ENCODE results near the gene ICOSLG. TPM values are rescaled to one million over a fixed set of nuclear protein-coding genes. Genes with fewer than 3 reads are reported as not detected.

The ICOSLG gene
- total RNA-seq, 1 donor from 2014 or later = 2.6 TPM

GRCh38 chr21:44282370-44282769 lies 41.6 kb upstream of the ICOSLG start:
- Histone ChIP-seq H3K27me3 (ENCODE audit: control insufficient read depth in 3 of 3, insufficient read depth in 3 of 3, low read length in 3 of 3) (peaks cover 9 to 24% (median 15%) of the 10 kb centered on the region in 3 donors), H3K9ac (ENCODE audit: low read depth in 1 of 3, low read length in 3 of 3) (no peak overlapping the region), H3K4me3 (ENCODE audit: low read length in 3 of 3) (no peak overlapping the region), H3K9me3 (ENCODE audit: control insufficient read depth in 3 of 3, low read length in 3 of 3) (no peaks in the 10 kb centered on the region), H3K4me1 (ENCODE audit: control insufficient read depth in 3 of 3, insufficient read depth in 3 of 3, low read length in 3 of 3) (peaks cover 0 to 3% (median 2%) of the 10 kb centered on the region in 3 donors), H3K36me3 (ENCODE audit: control insufficient read depth in 3 of 3, insufficient read depth in 3 of 3, low read length in 3 of 3) (no peaks in the 10 kb centered on the region), H3K27ac (ENCODE audit: low read depth, low read length) (no peak overlapping the region)

- Histone ChIP-seq H3K9me3 (ENCODE audit: control insufficient read depth in 3 of 3, low read length in 3 of 3) (no peaks in the 10 kb centered on the region), H3K4me3 (ENCODE audit: low read length in 3 of 3) (no peak overlapping the region), H3K4me1 (ENCODE audit: control insufficient read depth in 3 of 3, insufficient read depth in 3 of 3, low read length in 3 of 3) (peaks cover 0 to 3% (median 2%) of the 10 kb centered on the region in 3 donors), H3K9ac (ENCODE audit: low read depth in 1 of 3, low read length in 3 of 3) (no peak overlapping the region), H3K27ac (ENCODE audit: low read depth, low read length) (no peak overlapping the region), H3K27me3 (ENCODE audit: control insufficient read depth in 3 of 3, insufficient read depth in 3 of 3, low read length in 3 of 3) (peaks cover 6 to 20% (median 12%) of the 10 kb centered on the region in 3 donors), H3K36me3 (ENCODE audit: control insufficient read depth in 3 of 3, insufficient read depth in 3 of 3, low read length in 3 of 3) (no peaks in the 10 kb centered on the region)
Measured at GRCh38 chr21:44281801-44282200, 41.1 kb upstream of the ICOSLG start.

GRCh38 chr21:44279354-44280260 lies 38.9 kb upstream of the ICOSLG start:
- Histone ChIP-seq H3K4me1 (ENCODE audit: control insufficient read depth in 3 of 3, insufficient read depth in 3 of 3, low read length in 3 of 3) (no peaks in the 10 kb centered on the region), H3K36me3 (ENCODE audit: control insufficient read depth in 3 of 3, insufficient read depth in 3 of 3, low read length in 3 of 3) (no peaks in the 10 kb centered on the region), H3K27ac (ENCODE audit: low read depth, low read length) (no peak overlapping the region), H3K4me3 (ENCODE audit: low read length in 3 of 3) (no peak overlapping the region), H3K27me3 (ENCODE audit: control insufficient read depth in 3 of 3, insufficient read depth in 3 of 3, low read length in 3 of 3) (peaks cover 0 to 3% (median 0%) of the 10 kb centered on the region in 3 donors), H3K9me3 (ENCODE audit: control insufficient read depth in 3 of 3, low read length in 3 of 3) (no peaks in the 10 kb centered on the region), H3K9ac (ENCODE audit: low read depth in 1 of 3, low read length in 3 of 3) (no peak overlapping the region)

- no peaks in the 10 kb centered on the region for H3K36me3 ChIP-seq (ENCODE audit: control insufficient read depth in 3 of 3, insufficient read depth in 3 of 3, low read length in 3 of 3)
- H3K4me3 ChIP-seq (ENCODE audit: low read length in 3 of 3) = no peak overlapping the region
- H3K9me3 ChIP-seq (ENCODE audit: control insufficient read depth in 3 of 3, low read length in 3 of 3) = no peaks in the 10 kb centered on the region
- H3K9ac ChIP-seq (ENCODE audit: low read depth in 1 of 3, low read length in 3 of 3) = no peak overlapping the region
- no peak overlapping the region for H3K27ac ChIP-seq (ENCODE audit: low read depth, low read length)
- H3K27me3 ChIP-seq (ENCODE audit: control insufficient read depth in 3 of 3, insufficient read depth in 3 of 3, low read length in 3 of 3) = peaks cover 0 to 3% (median 0%) of the 10 kb centered on the region in 3 donors
- no peaks in the 10 kb centered on the region for H3K4me1 ChIP-seq (ENCODE audit: control insufficient read depth in 3 of 3, insufficient read depth in 3 of 3, low read length in 3 of 3)
Measured at GRCh38 chr21:44275041-44275440, 34.3 kb upstream of the ICOSLG start.

GRCh38 chr21:44273046-44273445 lies 32.3 kb upstream of the ICOSLG start:
- H3K27me3 ChIP-seq (ENCODE audit: control insufficient read depth in 3 of 3, insufficient read depth in 3 of 3, low read length in 3 of 3) = peaks cover 0 to 3% (median 0%) of the 10 kb centered on the region in 3 donors
- H3K9me3 ChIP-seq (ENCODE audit: control insufficient read depth in 3 of 3, low read length in 3 of 3) = no peaks in the 10 kb centered on the region
- no peak overlapping the region for H3K27ac ChIP-seq (ENCODE audit: low read depth, low read length)
- no peaks in the 10 kb centered on the region for H3K4me1 ChIP-seq (ENCODE audit: control insufficient read depth in 3 of 3, insufficient read depth in 3 of 3, low read length in 3 of 3)
- no peak overlapping the region for H3K4me3 ChIP-seq (ENCODE audit: low read length in 3 of 3)
- no peaks in the 10 kb centered on the region for H3K36me3 ChIP-seq (ENCODE audit: control insufficient read depth in 3 of 3, insufficient read depth in 3 of 3, low read length in 3 of 3)
- no peak overlapping the region for H3K9ac ChIP-seq (ENCODE audit: low read depth in 1 of 3, low read length in 3 of 3)

- Histone ChIP-seq H3K9ac (ENCODE audit: low read depth in 1 of 3, low read length in 3 of 3) (no peak overlapping the region), H3K36me3 (ENCODE audit: control insufficient read depth in 3 of 3, insufficient read depth in 3 of 3, low read length in 3 of 3) (no peaks in the 10 kb centered on the region), H3K4me1 (ENCODE audit: control insufficient read depth in 3 of 3, insufficient read depth in 3 of 3, low read length in 3 of 3) (no peaks in the 10 kb centered on the region), H3K27ac (ENCODE audit: low read depth, low read length) (no peak overlapping the region), H3K9me3 (ENCODE audit: control insufficient read depth in 3 of 3, low read length in 3 of 3) (no peaks in the 10 kb centered on the region), H3K27me3 (ENCODE audit: control insufficient read depth in 3 of 3, insufficient read depth in 3 of 3, low read length in 3 of 3) (peaks cover 0 to 3% (median 0%) of the 10 kb centered on the region in 3 donors), H3K4me3 (ENCODE audit: low read length in 3 of 3) (no peak overlapping the region)
Measured at GRCh38 chr21:44272284-44272858, 31.6 kb upstream of the ICOSLG start.

- H3K36me3 ChIP-seq (ENCODE audit: control insufficient read depth in 3 of 3, insufficient read depth in 3 of 3, low read length in 3 of 3) = no peaks in the 10 kb centered on the region
- H3K27me3 ChIP-seq (ENCODE audit: control insufficient read depth in 3 of 3, insufficient read depth in 3 of 3, low read length in 3 of 3) = peaks cover 0 to 3% (median 0%) of the 10 kb centered on the region in 3 donors
- no peaks in the 10 kb centered on the region for H3K9me3 ChIP-seq (ENCODE audit: control insufficient read depth in 3 of 3, low read length in 3 of 3)
- H3K9ac ChIP-seq (ENCODE audit: low read depth in 1 of 3, low read length in 3 of 3) = no peak overlapping the region
- H3K4me3 ChIP-seq (ENCODE audit: low read length in 3 of 3) = no peak overlapping the region
- no peak overlapping the region for H3K27ac ChIP-seq (ENCODE audit: low read depth, low read length)
- no peaks in the 10 kb centered on the region for H3K4me1 ChIP-seq (ENCODE audit: control insufficient read depth in 3 of 3, insufficient read depth in 3 of 3, low read length in 3 of 3)
Measured at GRCh38 chr21:44271558-44272283, 31.0 kb upstream of the ICOSLG start.

GRCh38 chr21:44269090-44269489 lies 28.3 kb upstream of the ICOSLG start:
- Histone ChIP-seq H3K4me3 (ENCODE audit: low read length in 3 of 3) (no peak overlapping the region), H3K4me1 (ENCODE audit: control insufficient read depth in 3 of 3, insufficient read depth in 3 of 3, low read length in 3 of 3) (no peaks in the 10 kb centered on the region), H3K27me3 (ENCODE audit: control insufficient read depth in 3 of 3, insufficient read depth in 3 of 3, low read length in 3 of 3) (peaks cover 0 to 3% (median 0%) of the 10 kb centered on the region in 3 donors), H3K36me3 (ENCODE audit: control insufficient read depth in 3 of 3, insufficient read depth in 3 of 3, low read length in 3 of 3) (no peaks in the 10 kb centered on the region), H3K27ac (ENCODE audit: low read depth, low read length) (no peak overlapping the region), H3K9ac (ENCODE audit: low read depth in 1 of 3, low read length in 3 of 3) (no peak overlapping the region), H3K9me3 (ENCODE audit: control insufficient read depth in 3 of 3, low read length in 3 of 3) (no peaks in the 10 kb centered on the region)

- H3K9me3 ChIP-seq (ENCODE audit: control insufficient read depth in 3 of 3, low read length in 3 of 3) = no peaks in the 10 kb centered on the region
- no peak overlapping the region for H3K4me3 ChIP-seq (ENCODE audit: low read length in 3 of 3)
- H3K9ac ChIP-seq (ENCODE audit: low read depth in 1 of 3, low read length in 3 of 3) = no peak overlapping the region
- peaks cover 0 to 7% (median 0%) of the 10 kb centered on the region in 3 donors for H3K27me3 ChIP-seq (ENCODE audit: control insufficient read depth in 3 of 3, insufficient read depth in 3 of 3, low read length in 3 of 3)
- no peaks in the 10 kb centered on the region for H3K4me1 ChIP-seq (ENCODE audit: control insufficient read depth in 3 of 3, insufficient read depth in 3 of 3, low read length in 3 of 3)
- no peaks in the 10 kb centered on the region for H3K36me3 ChIP-seq (ENCODE audit: control insufficient read depth in 3 of 3, insufficient read depth in 3 of 3, low read length in 3 of 3)
- no peak overlapping the region for H3K27ac ChIP-seq (ENCODE audit: low read depth, low read length)
Measured at GRCh38 chr21:44267655-44268142, 27.0 kb upstream of the ICOSLG start.

Measured in skeletal muscle tissue (tissue), 4 donors.